Measurements from ENCODE around the gene BCL2.

The BCL2 gene

DNA sequence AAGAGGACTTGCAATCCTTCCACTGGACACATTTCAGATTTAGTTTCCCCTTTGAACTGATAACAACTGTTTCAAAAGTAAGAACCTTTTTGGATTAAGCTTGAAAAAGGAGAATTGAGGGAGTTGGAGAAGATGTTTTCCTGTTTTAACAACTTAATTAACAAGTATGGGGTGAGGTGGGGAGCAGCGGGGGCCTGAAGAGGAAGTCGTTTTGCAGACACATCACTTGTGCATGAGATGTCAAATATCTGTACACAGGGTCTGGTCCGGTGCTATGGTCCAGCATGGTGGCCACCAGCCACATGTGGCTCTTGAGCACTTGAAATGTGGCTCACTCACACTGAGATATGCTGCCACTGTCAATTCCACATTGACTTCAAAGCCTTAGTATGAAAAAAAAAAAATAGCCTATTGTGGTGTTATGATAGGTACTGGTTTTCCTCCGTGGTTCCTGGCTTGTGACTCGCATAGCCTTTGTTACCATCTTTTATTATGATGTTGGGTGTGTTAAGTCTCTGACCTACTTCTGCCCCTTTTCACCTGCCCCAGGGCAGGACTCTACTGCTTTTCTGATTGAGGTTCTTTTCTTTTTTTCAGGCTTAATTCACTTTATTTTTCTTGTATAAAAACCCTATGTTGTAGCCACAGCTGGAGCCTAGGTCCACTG is 205.5 kb downstream of the BCL2 start:
- peaks cover 8 to 10% of the 10 kb centered on the region in 2 experiments for H3K4me1 ChIP-seq (ENCODE audit: control insufficient read depth in 1 of 2, insufficient read depth in 1 of 2, low read depth in 1 of 2, low read length in 1 of 2)
- no peak overlapping the region for H3K27ac ChIP-seq
- no peak overlapping the region for H3K4me3 ChIP-seq (ENCODE audit: low read depth in 1 of 2, low read length in 1 of 2)
- H3K9me3 ChIP-seq: no peaks in the 10 kb centered on the region
- no peaks in the 10 kb centered on the region for H3K27me3 ChIP-seq
- TF ChIP-seq, protein P1, sequence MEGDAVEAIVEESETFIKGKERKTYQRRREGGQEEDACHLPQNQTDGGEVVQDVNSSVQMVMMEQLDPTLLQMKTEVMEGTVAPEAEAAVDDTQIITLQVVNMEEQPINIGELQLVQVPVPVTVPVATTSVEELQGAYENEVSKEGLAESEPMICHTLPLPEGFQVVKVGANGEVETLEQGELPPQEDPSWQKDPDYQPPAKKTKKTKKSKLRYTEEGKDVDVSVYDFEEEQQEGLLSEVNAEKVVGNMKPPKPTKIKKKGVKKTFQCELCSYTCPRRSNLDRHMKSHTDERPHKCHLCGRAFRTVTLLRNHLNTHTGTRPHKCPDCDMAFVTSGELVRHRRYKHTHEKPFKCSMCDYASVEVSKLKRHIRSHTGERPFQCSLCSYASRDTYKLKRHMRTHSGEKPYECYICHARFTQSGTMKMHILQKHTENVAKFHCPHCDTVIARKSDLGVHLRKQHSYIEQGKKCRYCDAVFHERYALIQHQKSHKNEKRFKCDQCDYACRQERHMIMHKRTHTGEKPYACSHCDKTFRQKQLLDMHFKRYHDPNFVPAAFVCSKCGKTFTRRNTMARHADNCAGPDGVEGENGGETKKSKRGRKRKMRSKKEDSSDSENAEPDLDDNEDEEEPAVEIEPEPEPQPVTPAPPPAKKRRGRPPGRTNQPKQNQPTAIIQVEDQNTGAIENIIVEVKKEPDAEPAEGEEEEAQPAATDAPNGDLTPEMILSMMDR (IDR thresholded peaks at IDR 0.05): no peak
- no peaks in the 10 kb centered on the region for H3K36me3 ChIP-seq

DNA sequence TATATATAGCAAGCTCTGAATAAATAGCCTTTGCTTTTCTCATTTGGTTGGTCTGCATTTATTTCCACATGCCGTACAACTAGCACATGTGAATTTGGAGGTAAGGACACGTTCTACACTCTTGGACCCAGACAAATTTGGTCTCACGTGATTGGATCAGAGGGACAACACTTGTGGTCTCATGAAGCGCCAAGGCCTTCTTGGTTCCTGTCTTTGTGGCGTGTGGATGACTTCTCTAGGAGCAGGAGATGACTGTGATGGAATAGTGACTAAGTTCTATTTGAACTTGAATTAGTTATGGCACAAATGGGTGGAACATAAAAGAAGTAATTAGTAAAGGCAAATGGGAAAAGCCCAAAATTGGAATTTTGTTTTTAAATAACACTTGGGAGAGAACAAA is 206.9 kb downstream of the BCL2 start:
- Histone ChIP-seq H3K4me3 (ENCODE audit: low read depth in 1 of 2, low read length in 1 of 2) (no peak overlapping the region), H3K9me3 (no peaks in the 10 kb centered on the region), H3K27me3 (no peaks in the 10 kb centered on the region), H3K27ac (no peak overlapping the region), H3K4me1 (ENCODE audit: control insufficient read depth in 1 of 2, insufficient read depth in 1 of 2, low read depth in 1 of 2, low read length in 1 of 2) (peaks cover 9 to 13% of the 10 kb centered on the region in 2 experiments), H3K36me3 (no peaks in the 10 kb centered on the region)
- TF ChIP-seq, protein P1 (IDR thresholded peaks at IDR 0.05): no peak

DNA sequence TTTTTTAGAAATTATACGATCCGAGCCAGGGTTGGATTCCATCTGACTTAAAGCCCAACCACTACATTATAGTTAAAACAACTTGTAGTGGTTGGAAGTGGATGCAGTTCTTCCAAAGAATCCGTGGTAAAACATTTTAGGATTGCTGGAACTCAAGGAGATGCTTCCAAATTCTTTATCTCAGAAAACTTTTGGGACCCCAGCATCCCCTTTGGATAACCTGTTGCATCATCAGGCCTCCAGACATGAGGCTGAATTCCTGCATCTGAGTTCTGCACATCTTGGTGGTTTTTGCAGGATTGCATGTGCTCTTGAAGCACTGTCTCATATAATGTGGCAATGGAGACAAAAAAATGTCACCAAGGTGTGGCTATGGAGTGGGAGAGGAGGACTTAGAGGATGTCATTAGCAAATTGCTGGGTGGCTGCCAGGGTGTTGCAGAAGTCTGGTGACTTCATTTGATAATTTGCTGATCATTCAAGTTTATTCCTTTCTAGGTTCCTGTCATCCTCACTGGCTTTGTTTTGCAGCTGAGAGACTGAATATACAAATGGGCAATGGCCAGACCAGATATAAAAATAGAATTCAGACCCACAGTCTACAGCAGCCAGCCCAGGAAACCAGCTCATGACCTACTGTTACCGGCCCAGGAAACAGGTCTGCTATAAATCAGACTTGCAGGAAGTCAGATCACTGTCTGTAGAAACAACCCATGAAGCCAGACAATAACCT is 207.7 kb downstream of the BCL2 start:
- H3K27me3 ChIP-seq: no peaks in the 10 kb centered on the region
- no peak overlapping the region for H3K27ac ChIP-seq
- H3K36me3 ChIP-seq: no peaks in the 10 kb centered on the region
- H3K4me3 ChIP-seq (ENCODE audit: low read depth in 1 of 2, low read length in 1 of 2): no peak overlapping the region
- H3K4me1 ChIP-seq (ENCODE audit: control insufficient read depth in 1 of 2, insufficient read depth in 1 of 2, low read depth in 1 of 2, low read length in 1 of 2): peaks cover 14 to 18% of the 10 kb centered on the region in 2 experiments
- H3K9me3 ChIP-seq: no peaks in the 10 kb centered on the region
- TF ChIP-seq, protein P1 (IDR thresholded peaks at IDR 0.05): no peak

DNA sequence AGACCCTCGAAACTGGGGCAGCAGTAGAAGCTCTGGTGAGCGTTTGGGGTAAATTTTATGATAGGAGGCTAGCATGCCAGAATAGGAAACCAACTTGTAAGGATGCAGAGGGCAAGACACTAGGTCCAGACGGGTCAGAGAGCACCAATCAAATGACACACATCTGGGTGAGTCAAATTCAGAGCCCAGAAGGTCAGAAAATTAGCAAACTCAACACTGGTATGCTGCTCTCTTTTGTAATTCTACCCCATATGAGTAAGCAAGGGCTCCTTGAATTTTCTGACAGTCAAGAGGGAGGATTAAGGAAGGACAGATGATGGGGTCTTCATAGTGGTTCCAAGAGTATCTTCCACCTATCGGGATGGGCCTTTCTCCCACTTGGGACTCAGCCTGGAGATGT is 209.8 kb downstream of the BCL2 start:
- H3K36me3 ChIP-seq: no peaks in the 10 kb centered on the region
- no peaks in the 10 kb centered on the region for H3K9me3 ChIP-seq
- no peak overlapping the region for H3K27ac ChIP-seq
- H3K4me1 ChIP-seq (ENCODE audit: control insufficient read depth in 1 of 2, insufficient read depth in 1 of 2, low read depth in 1 of 2, low read length in 1 of 2): peaks cover 14 to 18% of the 10 kb centered on the region in 2 experiments
- no peaks in the 10 kb centered on the region for H3K27me3 ChIP-seq
- TF ChIP-seq, protein P1 (IDR thresholded peaks at IDR 0.05): no peak
- H3K4me3 ChIP-seq (ENCODE audit: low read depth in 1 of 2, low read length in 1 of 2): no peak overlapping the region

DNA sequence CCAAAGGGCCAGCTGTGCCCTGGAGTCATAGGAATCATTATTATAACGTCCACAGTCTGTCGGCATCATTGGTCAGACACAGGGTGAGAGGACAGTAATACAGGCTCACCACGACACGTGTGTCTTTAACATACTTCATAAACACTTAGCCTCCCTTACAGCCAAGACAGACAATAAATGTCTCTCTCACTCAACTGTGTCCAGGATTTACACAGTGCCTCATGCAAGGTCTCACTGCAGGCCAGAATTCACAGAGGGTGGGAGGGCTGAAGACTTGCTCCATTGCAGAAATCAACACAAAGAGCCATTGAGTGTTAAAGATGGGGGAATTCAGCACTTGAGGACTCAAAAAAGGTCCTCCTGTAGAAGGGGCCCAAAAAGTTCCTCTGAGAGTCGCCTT is 210.5 kb downstream of the BCL2 start:
- Histone ChIP-seq H3K27me3 (no peaks in the 10 kb centered on the region), H3K27ac (no peak overlapping the region), H3K36me3 (no peaks in the 10 kb centered on the region), H3K9me3 (no peaks in the 10 kb centered on the region), H3K4me1 (ENCODE audit: control insufficient read depth in 1 of 2, insufficient read depth in 1 of 2, low read depth in 1 of 2, low read length in 1 of 2) (peaks cover 14 to 18% of the 10 kb centered on the region in 2 experiments), H3K4me3 (ENCODE audit: low read depth in 1 of 2, low read length in 1 of 2) (no peak overlapping the region)
- TF ChIP-seq, protein P1 (IDR thresholded peaks at IDR 0.05): no peak

Measured in neutrophil (primary cell).